ENCODE measurements around the gene ATXN7L1. TPM values are rescaled to one million over a fixed set of nuclear protein-coding genes. Genes with fewer than 3 reads are reported as not detected.

ATXN7L1 gene
- total and polyA plus RNA-seq, 8 donors: 2.3 to 9.3 (median 5.0) TPM

DNA sequence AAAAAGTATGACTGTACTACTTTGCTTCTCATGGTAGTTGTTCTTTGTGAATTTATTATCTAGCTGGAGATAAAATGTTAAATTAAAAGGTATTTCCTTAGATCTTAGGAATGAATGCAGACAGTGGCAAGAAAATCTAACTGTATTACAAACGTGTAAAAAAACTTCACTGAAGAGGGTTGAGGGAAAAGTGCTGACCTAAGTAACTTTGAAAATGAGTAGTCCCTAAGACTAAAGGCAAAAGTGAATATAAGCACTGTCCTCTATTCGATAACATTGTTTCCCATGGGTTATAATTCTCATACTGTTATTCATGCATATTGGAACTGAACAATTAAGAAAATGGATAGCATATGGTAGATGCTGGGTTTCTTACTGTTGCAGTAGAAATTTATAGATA lies 148.4 kb downstream of the ATXN7L1 start:
- H3K4me1 ChIP-seq: no peaks in the 10 kb centered on the region
- FAIRE-seq: no peak
- H3K27ac ChIP-seq: no peak overlapping the region
- intact Hi-C loops (cut with DNase I): no loop called here
- no peak for DNase-seq
- H3K9me3 ChIP-seq: no peaks in the 10 kb centered on the region
- no peaks in the 10 kb centered on the region for H3K27me3 ChIP-seq
- ATAC-seq: no peak
- WGBS, 2 donors: 91 to 92% methylated on average over 2 of the region's 2 CpGs
- H3K4me3 ChIP-seq: no peak overlapping the region
- TF ChIP-seq, protein P1, sequence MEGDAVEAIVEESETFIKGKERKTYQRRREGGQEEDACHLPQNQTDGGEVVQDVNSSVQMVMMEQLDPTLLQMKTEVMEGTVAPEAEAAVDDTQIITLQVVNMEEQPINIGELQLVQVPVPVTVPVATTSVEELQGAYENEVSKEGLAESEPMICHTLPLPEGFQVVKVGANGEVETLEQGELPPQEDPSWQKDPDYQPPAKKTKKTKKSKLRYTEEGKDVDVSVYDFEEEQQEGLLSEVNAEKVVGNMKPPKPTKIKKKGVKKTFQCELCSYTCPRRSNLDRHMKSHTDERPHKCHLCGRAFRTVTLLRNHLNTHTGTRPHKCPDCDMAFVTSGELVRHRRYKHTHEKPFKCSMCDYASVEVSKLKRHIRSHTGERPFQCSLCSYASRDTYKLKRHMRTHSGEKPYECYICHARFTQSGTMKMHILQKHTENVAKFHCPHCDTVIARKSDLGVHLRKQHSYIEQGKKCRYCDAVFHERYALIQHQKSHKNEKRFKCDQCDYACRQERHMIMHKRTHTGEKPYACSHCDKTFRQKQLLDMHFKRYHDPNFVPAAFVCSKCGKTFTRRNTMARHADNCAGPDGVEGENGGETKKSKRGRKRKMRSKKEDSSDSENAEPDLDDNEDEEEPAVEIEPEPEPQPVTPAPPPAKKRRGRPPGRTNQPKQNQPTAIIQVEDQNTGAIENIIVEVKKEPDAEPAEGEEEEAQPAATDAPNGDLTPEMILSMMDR (IDR thresholded peaks at IDR 0.05): no peak
- no peaks in the 10 kb centered on the region for H3K36me3 ChIP-seq

DNA sequence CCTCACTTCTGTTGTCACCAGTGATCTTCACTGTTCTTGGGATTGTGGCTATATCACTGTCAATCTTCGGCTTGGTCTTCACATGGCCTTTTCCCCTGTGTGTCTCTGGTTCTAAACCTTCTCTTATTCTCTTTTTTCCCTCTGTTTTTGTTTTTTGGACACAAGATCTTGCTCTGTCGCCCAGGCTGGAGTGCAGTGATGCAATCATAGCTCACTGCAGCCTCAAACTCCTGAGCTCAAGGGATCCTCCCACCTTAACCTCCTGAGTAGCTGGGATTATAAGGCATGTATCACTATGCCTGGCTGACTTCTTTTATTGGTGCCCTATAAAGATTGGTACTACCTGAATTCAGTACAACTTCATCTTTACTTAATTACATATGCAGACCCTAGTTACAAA lies 151.7 kb downstream of the ATXN7L1 start:
- no peaks in the 10 kb centered on the region for H3K9me3 ChIP-seq
- H3K4me1 ChIP-seq: no peaks in the 10 kb centered on the region
- no peaks in the 10 kb centered on the region for H3K27me3 ChIP-seq
- DNase-seq (no peak), ATAC-seq (no peak), FAIRE-seq (no peak)
- TF ChIP-seq, protein P1 (IDR thresholded peaks at IDR 0.05): no peak
- no peak overlapping the region for H3K27ac ChIP-seq
- no peaks in the 10 kb centered on the region for H3K36me3 ChIP-seq
- 91 to 97% methylated on average over 2 of the region's 2 CpGs for WGBS, 2 donors
- intact Hi-C loops (cut with DNase I): no loop called here
- no peak overlapping the region for H3K4me3 ChIP-seq

DNA sequence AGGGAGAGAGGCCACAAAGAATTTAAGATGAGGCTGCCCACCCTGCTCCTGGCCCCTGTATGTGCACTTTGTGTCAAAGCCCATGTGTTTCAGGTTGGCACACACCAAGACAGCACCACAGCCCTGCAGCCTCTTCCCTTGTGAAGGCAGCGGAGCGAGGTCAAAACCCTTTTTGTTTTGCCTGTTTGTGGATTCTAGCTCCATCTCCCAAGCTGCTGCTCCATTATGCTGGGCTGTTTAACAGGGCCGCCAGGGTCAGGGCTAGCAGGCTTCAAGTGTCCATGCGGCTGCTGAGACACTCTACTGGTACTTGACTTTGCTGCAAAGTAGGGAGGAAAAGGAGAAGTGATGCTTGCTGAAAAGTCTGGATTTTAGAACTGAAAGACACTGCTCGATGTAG lies 152.8 kb downstream of the ATXN7L1 start:
- intact Hi-C loops (cut with DNase I): no loop called here
- H3K27me3 ChIP-seq: no peaks in the 10 kb centered on the region
- no peak for FAIRE-seq
- peaks cover 0 to 6% (median 0%) of the 10 kb centered on the region in 3 donors for H3K4me1 ChIP-seq
- H3K4me3 ChIP-seq: no peak overlapping the region
- no peak overlapping the region for H3K27ac ChIP-seq
- no peaks in the 10 kb centered on the region for H3K9me3 ChIP-seq
- DNase-seq: no peak
- TF ChIP-seq, protein P1 (IDR thresholded peaks at IDR 0.05): no peak
- WGBS, 2 donors: 89 to 94% methylated on average over 5 of the region's 5 CpGs
- H3K36me3 ChIP-seq: no peaks in the 10 kb centered on the region
- no peak for ATAC-seq

DNA sequence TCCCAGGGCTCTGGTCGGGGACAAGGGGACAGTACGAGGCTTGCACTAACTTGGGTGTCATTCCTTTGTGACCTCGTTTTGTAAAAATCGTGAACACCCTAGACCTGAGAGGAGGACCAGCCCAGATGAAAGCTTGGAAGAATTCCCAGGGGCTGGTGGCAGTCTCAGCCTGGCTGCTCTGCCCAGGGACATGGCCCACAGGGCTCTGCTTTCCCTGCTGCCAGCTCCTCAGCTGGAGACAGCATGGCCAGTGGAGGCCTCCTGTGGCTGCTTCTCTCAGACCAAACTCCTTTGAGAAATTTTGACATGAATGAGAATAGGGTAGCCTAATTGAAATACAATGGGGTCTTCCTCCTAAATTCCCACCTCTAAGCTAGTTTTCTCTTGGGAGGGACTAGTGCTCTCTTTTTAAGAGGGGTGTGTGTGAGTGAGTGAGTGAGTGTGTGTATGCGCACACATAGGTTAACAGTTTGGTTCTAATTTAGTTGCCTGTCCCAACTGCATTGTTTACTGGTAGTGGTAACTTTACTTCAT lies 154.8 kb downstream of the ATXN7L1 start:
- Histone ChIP-seq H3K9me3 (no peaks in the 10 kb centered on the region), H3K27ac (no peak overlapping the region), H3K36me3 (no peaks in the 10 kb centered on the region), H3K4me1 (peaks cover 0 to 6% (median 0%) of the 10 kb centered on the region in 3 donors), H3K27me3 (no peaks in the 10 kb centered on the region), H3K4me3 (no peak overlapping the region)
- FAIRE-seq (no peak), DNase-seq (no peak), ATAC-seq (no peak)
- intact Hi-C loops (cut with DNase I): no loop called here
- TF ChIP-seq, protein P1 (IDR thresholded peaks at IDR 0.05): no peak
- WGBS, 2 donors: 90 to 94% methylated on average over 5 of the region's 5 CpGs

DNA sequence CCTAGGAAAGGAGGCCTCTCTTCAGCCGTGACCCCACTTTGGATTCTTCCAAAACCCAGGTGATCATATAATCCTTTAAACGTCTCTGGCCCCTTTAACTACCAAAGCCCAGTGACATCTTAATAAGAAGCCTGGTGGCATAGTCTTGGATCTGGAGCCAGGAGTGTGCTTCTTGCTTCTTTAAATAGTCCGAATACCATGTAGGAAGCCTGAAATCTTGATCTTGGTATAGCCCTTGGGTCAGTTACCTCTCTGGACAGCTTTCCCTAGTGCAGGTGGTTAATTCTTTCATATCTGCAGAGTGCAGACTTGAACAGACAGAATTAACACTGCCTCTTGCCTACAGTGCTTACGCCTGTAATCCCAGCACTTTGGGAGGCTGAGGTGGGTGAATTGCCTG lies 156.5 kb downstream of the ATXN7L1 start:
- TF ChIP-seq, protein P1 (IDR thresholded peaks at IDR 0.05): no peak
- Histone ChIP-seq H3K4me1 (peaks cover 0 to 6% (median 0%) of the 10 kb centered on the region in 3 donors), H3K36me3 (no peaks in the 10 kb centered on the region), H3K9me3 (no peaks in the 10 kb centered on the region), H3K27ac (no peak overlapping the region), H3K27me3 (no peaks in the 10 kb centered on the region), H3K4me3 (no peak overlapping the region)
- ATAC-seq: no peak
- no peak for DNase-seq
- 91 to 93% methylated on average over 4 of the region's 4 CpGs for WGBS, 2 donors
- intact Hi-C loops (cut with DNase I): no loop called here
- FAIRE-seq: no peak
